NCI-H1417 treated with DMSO at 0.1 percent for 48 hours (cell line): ENCODE data around the gene UPF1.

Experiments used
- DNase-seq: peaks from one replicate; lab custom pipeline; 2025; lab: John Stamatoyannopoulos, UW

Gene UPF1

GRCh38 chr19:18857223-18857622 is 25.5 kb downstream of the UPF1 start:
- DNase-seq, result no peak

- DNase-seq, result no peak
These were observed 27.3 kb downstream of the UPF1 start for GRCh38 chr19:18858906-18859646.

- no peak for DNase-seq
These were observed 28.0 kb downstream of the UPF1 start for GRCh38 chr19:18859676-18860301.

GRCh38 chr19:18860302-18860700 is 28.5 kb downstream of the UPF1 start:
- DNase-seq, result no peak

- no peak for DNase-seq
These were observed 29.0 kb downstream of the UPF1 start for GRCh38 chr19:18860725-18861124.

GRCh38 chr19:18861235-18861634 is 29.5 kb downstream of the UPF1 start:
- DNase-seq, result no peak

GRCh38 chr19:18861917-18862316 is 30.2 kb downstream of the UPF1 start:
- no peak for DNase-seq

- no peak for DNase-seq
These were observed 31.4 kb downstream of the UPF1 start for GRCh38 chr19:18862976-18863842.

- no peak for DNase-seq
These were observed 32.1 kb downstream of the UPF1 start for GRCh38 chr19:18863843-18864362.

- DNase-seq, result no peak
These were observed 33.6 kb downstream of the UPF1 start for GRCh38 chr19:18865106-18865972.

- DNase-seq, result no peak
These were observed 34.4 kb downstream of the UPF1 start for GRCh38 chr19:18865973-18866799.

GRCh38 chr19:18866800-18867123 is 35.0 kb downstream of the UPF1 start:
- no peak for DNase-seq

- DNase-seq, result no peak
These were observed 35.4 kb downstream of the UPF1 start for GRCh38 chr19:18867199-18867598.

GRCh38 chr19:18867751-18868150 is 36.0 kb downstream of the UPF1 start:
- DNase-seq, result no peak

GRCh38 chr19:18868380-18869022 is 36.7 kb downstream of the UPF1 start:
- DNase-seq, result no peak

- no peak for DNase-seq
These were observed 37.4 kb downstream of the UPF1 start for GRCh38 chr19:18869023-18869618.

- DNase-seq, result no peak
These were observed 38.2 kb downstream of the UPF1 start for GRCh38 chr19:18869781-18870530.

GRCh38 chr19:18870531-18871172 is 38.9 kb downstream of the UPF1 start:
- DNase-seq, result no peak

- DNase-seq, result no peak
These were observed 39.8 kb downstream of the UPF1 start for GRCh38 chr19:18871543-18871942.
